WTC11 (cell line): ENCODE measurements around the gene HMCES. TPM values are rescaled to one million over a fixed set of nuclear protein-coding genes. Genes with fewer than 3 reads are reported as not detected.

Experiments
- ATAC-seq: fragments of 200-7000 bp; cut with Tn5 transposase; 2 replicates; pipeline ENCODE4 v1.10.0; 2021; ENCODE audit warnings: mild to moderate bottlenecking, moderate library complexity
- CTCF ChIA-PET: fragments of 300-600 bp; sonication (Branson Sonifier 250); formaldehyde crosslinking; loops from one replicate; lab custom pipeline; 2021; ENCODE audit warnings: antibody characterized with exemption; lab: Charles Lee
- POLR2A ChIA-PET: fragments of 350-600 bp; sonication (Branson Sonifier 250); formaldehyde crosslinking; loops from one replicate; lab custom pipeline; 2021; ENCODE audit warnings: antibody characterized with exemption; lab: Charles Lee
- DNase-seq: peaks from one replicate; pipeline ENCODE4 v3.0.0; 2021; ENCODE audit warnings: low spot score
- H3K27ac Mint-ChIP-seq: 2 replicates; pipeline ENCODE4 v1.8.0; 2021; ENCODE audit warnings: mixed read lengths
- H3K27me3 Mint-ChIP-seq: 2 replicates; pipeline ENCODE4 v1.8.0; 2021; ENCODE audit warnings: low read depth, mild to moderate bottlenecking, moderate library complexity, mixed read lengths
- H3K36me3 Mint-ChIP-seq: 2 replicates; pipeline ENCODE4 v1.8.0; 2021; ENCODE audit warnings: mixed read lengths
- H3K4me1 Mint-ChIP-seq: 2 replicates; pipeline ENCODE4 v1.8.0; 2022; ENCODE audit warnings: mixed read lengths
- H3K4me3 Mint-ChIP-seq: 2 replicates; pipeline ENCODE4 v1.8.0; 2021; ENCODE audit warnings: mild to moderate bottlenecking, moderate library complexity, mixed read lengths
- H3K9me3 Mint-ChIP-seq: 2 replicates; pipeline ENCODE4 v1.8.0; 2021; ENCODE audit warnings: mixed read lengths
- ARID4B ChIP-seq: sonication (generic); formaldehyde crosslinking; IDR thresholded peaks from 2 replicates; pipeline ENCODE4 v1.8.0; 2023; ENCODE audit warnings: missing genetic modification reagents, mild to moderate bottlenecking, borderline replicate concordance
- ATF2 ChIP-seq: sonication (generic); formaldehyde crosslinking; IDR thresholded peaks from 2 replicates; pipeline ENCODE4 v1.8.1; 2022; ENCODE audit warnings: low read depth, missing genetic modification reagents, borderline replicate concordance
- ATF3 ChIP-seq: sonication (generic); formaldehyde crosslinking; conservative IDR thresholded peaks from 2 replicates; pipeline ENCODE4 v1.8.1; 2022; ENCODE audit warnings: mild to moderate bottlenecking, missing genetic modification reagents
- CTCF ChIP-seq: fragments of 200-600 bp; IDR thresholded peaks from 2 replicates; pipeline ENCODE4 v1.8.0; 2022; ENCODE audit warnings: antibody characterized with exemption
- FOXK1 ChIP-seq: sonication (generic); formaldehyde crosslinking; IDR thresholded peaks from 2 replicates; pipeline ENCODE4 v1.8.0; 2022; ENCODE audit warnings: mild to moderate bottlenecking, moderate library complexity, missing genetic modification reagents
- GABPB1 ChIP-seq: sonication (generic); formaldehyde crosslinking; IDR thresholded peaks from 2 replicates; pipeline ENCODE4 v1.8.1; 2023; ENCODE audit warnings: mild to moderate bottlenecking, missing genetic modification reagents
- GRHL2 ChIP-seq: fragments of 250-450 bp; sonication (Bioruptor Pico); IDR thresholded peaks from 2 replicates; pipeline ENCODE4 v1.8.0; 2022; ENCODE audit warnings: mild to moderate bottlenecking, moderate library complexity; ENCODE audit not compliant: insufficient replicate concordance, severe bottlenecking
- MYBL2 ChIP-seq: sonication (generic); formaldehyde crosslinking; IDR thresholded peaks from 2 replicates; pipeline ENCODE4 v1.8.1; 2023; ENCODE audit warnings: mild to moderate bottlenecking, moderate library complexity, missing genetic modification reagents
- NFATC4 ChIP-seq: fragments of 250-450 bp; sonication (Bioruptor Pico); IDR thresholded peaks from 2 replicates; pipeline ENCODE4 v1.9.0; 2021; ENCODE audit warnings: mild to moderate bottlenecking
- NFYB ChIP-seq: sonication (generic); formaldehyde crosslinking; conservative IDR thresholded peaks from 2 replicates; pipeline ENCODE4 v1.8.0; 2022; ENCODE audit warnings: low read depth, missing genetic modification reagents
- NR1H2 ChIP-seq: sonication (generic); formaldehyde crosslinking; IDR thresholded peaks from 2 replicates; pipeline ENCODE4 v1.9.0; 2021; ENCODE audit warnings: mild to moderate bottlenecking, moderate library complexity, missing genetic modification reagents
- NR3C1 ChIP-seq: sonication (generic); formaldehyde crosslinking; conservative IDR thresholded peaks from 2 replicates; pipeline ENCODE4 v1.8.1; 2023; ENCODE audit warnings: low read depth, mild to moderate bottlenecking, missing genetic modification reagents
- OVOL2 ChIP-seq: fragments of 250-450 bp; sonication (Bioruptor Pico); IDR thresholded peaks from 2 replicates; pipeline ENCODE4 v1.9.0; 2021; ENCODE audit warnings: mild to moderate bottlenecking, borderline replicate concordance
- RELA ChIP-seq: sonication (generic); formaldehyde crosslinking; IDR thresholded peaks from 2 replicates; pipeline ENCODE4 v1.8.1; 2022; ENCODE audit warnings: missing genetic modification reagents, mild to moderate bottlenecking, borderline replicate concordance
- SMAD3 ChIP-seq: sonication (generic); formaldehyde crosslinking; IDR thresholded peaks from 2 replicates; pipeline ENCODE4 v1.8.0; 2022; ENCODE audit warnings: missing genetic modification reagents, mild to moderate bottlenecking, borderline replicate concordance
- ZNF121 ChIP-seq: sonication (generic); formaldehyde crosslinking; IDR thresholded peaks from 2 replicates; pipeline ENCODE4 v1.8.0; 2023; ENCODE audit warnings: missing genetic modification reagents
- ZNF671 ChIP-seq: fragments of 250-450 bp; sonication (Bioruptor Pico); IDR thresholded peaks from 2 replicates; pipeline ENCODE4 v1.8.0; 2021; ENCODE audit warnings: mild to moderate bottlenecking
- total RNA-seq: library from RNA; stranded (reverse); gene quantifications from 3 replicates; pipeline ENCODE4 v1.2.3, GENCODE V29; 2021
- TF ChIP-seq, protein P1 (sequence below): sonication (generic); formaldehyde crosslinking; IDR thresholded peaks from 2 replicates; pipeline ENCODE4 v1.8.1; 2023; ENCODE audit warnings: mild to moderate bottlenecking, moderate library complexity, missing genetic modification reagents
- TF ChIP-seq, protein P2 (sequence below): sonication (generic); formaldehyde crosslinking; IDR thresholded peaks from 2 replicates; pipeline ENCODE4 v1.8.0; 2022; ENCODE audit warnings: mild to moderate bottlenecking, missing genetic modification reagents

The HMCES gene
- total RNA-seq, 1 experiment from 2014 or later = 47.7 TPM

GRCh38 chr3:129249284-129250065, 29.2 kb upstream of the HMCES start, which contains the start of gene COPG1 (continued):
- no peak for TF ChIP-seq ATF2 (CRISPR knock-in tag)
- TF ChIP-seq, all 79 proteins: peak for 17

GRCh38 chr3:129252748-129253147, 25.9 kb upstream of the HMCES start:
- TF ChIP-seq GRHL2 (CRISPR knock-in tag) (no peak), OVOL2 (no peak), NR1H2 (no peak), NFATC4 (no peak), ATF3 (CRISPR knock-in tag) (no peak), GABPB1 (CRISPR knock-in tag) (no peak), RELA (CRISPR knock-in tag) (no peak)
- peaks cover 12% of the 10 kb centered on the region for H3K4me1 Mint-ChIP-seq
- CTCF ChIA-PET = interaction anchor here (0.6 kb wide), 1 partner anchor 99 kb away, joined by 5 read pairs; no protein-coding TSS in a partner anchor
- H3K27me3 Mint-ChIP-seq = no peaks in the 10 kb centered on the region
- DNase-seq (no peak), ATAC-seq (no peak)
- POLR2A ChIA-PET = no interaction called here
- peaks cover 61% of the 10 kb centered on the region for H3K36me3 Mint-ChIP-seq
- H3K9me3 Mint-ChIP-seq = no peaks in the 10 kb centered on the region
- no peak overlapping the region for H3K27ac Mint-ChIP-seq
- H3K4me3 Mint-ChIP-seq = no peak overlapping the region

DNA sequence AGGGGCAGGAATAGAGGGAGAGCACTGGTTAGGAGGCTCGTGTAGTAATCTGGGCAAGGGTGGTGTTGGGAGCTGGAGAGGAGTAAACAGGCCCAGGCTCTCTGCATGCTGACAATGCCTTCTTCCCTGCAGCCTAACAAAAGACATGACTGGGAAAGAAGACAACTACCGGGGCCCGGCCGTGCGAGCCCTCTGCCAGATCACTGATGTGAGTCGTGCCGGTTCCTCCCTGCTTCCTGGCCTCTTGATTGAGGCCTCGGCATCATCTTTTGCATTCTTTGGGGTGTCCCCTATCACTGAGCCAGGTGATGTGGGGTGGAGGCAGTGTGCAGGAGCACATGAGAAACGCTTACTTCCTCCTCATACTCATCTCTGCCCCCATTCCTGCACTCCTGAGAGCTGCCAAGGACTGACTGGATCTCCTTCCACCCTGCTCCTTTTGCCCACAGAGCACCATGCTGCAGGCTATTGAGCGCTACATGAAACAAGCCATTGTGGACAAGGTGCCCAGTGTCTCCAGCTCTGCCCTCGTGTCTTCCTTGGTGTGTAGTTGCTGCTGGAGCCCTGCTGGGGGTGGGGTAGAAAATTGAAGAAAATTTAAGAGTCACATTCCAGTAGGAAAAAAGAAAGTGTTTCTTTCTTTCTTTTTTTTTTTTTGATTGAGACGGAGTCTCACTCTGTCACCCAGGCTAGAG, 24.0 kb upstream of the HMCES start:
- CTCF ChIA-PET = interaction anchor here (0.9 to 1.2 kb wide), 2 partner anchors 9 to 284 kb away, joined by 3 read pairs; no protein-coding TSS in a partner anchor
- POLR2A ChIA-PET = no interaction called here
- TF ChIP-seq MYBL2 = no peak
- TF ChIP-seq SMAD3 (CRISPR knock-in tag) = no peak
- TF ChIP-seq, all 79 proteins: peak for 0
- H3K36me3 Mint-ChIP-seq = peaks cover 75% of the 10 kb centered on the region
- peaks cover 8% of the 10 kb centered on the region for H3K4me1 Mint-ChIP-seq
- no peak overlapping the region for H3K27ac Mint-ChIP-seq
- DNase-seq (no peak), ATAC-seq (no peak)
- no peaks in the 10 kb centered on the region for H3K27me3 Mint-ChIP-seq
- H3K4me3 Mint-ChIP-seq = no peak overlapping the region
- H3K9me3 Mint-ChIP-seq = no peaks in the 10 kb centered on the region

DNA sequence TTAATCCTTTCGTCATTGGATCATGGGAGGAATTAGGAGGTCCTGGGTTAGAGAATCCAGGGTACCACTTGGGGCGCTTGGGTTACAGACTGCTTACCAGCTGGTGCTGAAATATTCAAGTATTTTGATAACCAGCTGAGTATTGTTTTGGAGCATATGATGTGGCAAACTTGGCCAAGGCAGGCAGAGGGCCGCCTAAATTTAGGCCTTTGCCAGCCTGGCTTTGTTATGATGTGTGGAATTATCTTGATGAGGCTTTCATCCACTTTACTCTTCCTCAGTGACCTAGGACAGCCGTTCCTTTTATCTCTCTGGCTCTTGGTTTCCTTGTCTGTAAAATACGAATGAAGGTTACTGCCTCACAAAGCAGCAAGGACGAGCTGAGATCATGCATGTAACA, 22.4 kb upstream of the HMCES start:
- DNase-seq = no peak
- H3K4me1 Mint-ChIP-seq = no peaks in the 10 kb centered on the region
- no peaks in the 10 kb centered on the region for H3K27me3 Mint-ChIP-seq
- POLR2A ChIA-PET = no interaction called here
- CTCF ChIA-PET = interaction anchor here (0.8 kb wide), 1 partner anchor 94 kb away, joined by 3 read pairs; no protein-coding TSS in a partner anchor
- no peaks in the 10 kb centered on the region for H3K9me3 Mint-ChIP-seq
- ATAC-seq = no peak
- no peak overlapping the region for H3K4me3 Mint-ChIP-seq
- no peak overlapping the region for H3K27ac Mint-ChIP-seq
- peaks cover 88% of the 10 kb centered on the region for H3K36me3 Mint-ChIP-seq
- no peak for TF ChIP-seq ZNF671
- TF ChIP-seq NR3C1 (CRISPR knock-in tag) = no peak
- TF ChIP-seq NFATC4 = no peak
- no peak for TF ChIP-seq CTCF
- no peak for TF ChIP-seq ARID4B (CRISPR knock-in tag)
- TF ChIP-seq, protein P1, sequence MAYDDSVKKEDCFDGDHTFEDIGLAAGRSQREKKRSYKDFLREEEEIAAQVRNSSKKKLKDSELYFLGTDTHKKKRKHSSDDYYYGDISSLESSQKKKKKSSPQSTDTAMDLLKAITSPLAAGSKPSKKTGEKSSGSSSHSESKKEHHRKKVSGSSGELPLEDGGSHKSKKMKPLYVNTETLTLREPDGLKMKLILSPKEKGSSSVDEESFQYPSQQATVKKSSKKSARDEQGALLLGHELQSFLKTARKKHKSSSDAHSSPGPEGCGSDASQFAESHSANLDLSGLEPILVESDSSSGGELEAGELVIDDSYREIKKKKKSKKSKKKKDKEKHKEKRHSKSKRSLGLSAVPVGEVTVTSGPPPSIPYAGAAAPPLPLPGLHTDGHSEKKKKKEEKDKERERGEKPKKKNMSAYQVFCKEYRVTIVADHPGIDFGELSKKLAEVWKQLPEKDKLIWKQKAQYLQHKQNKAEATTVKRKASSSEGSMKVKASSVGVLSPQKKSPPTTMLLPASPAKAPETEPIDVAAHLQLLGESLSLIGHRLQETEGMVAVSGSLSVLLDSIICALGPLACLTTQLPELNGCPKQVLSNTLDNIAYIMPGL (CRISPR knock-in tag) = no peak
- TF ChIP-seq NFYB (CRISPR knock-in tag) = no peak
- no peak for TF ChIP-seq ZNF121 (CRISPR knock-in tag)
- TF ChIP-seq FOXK1 = no peak
- TF ChIP-seq, protein P2, sequence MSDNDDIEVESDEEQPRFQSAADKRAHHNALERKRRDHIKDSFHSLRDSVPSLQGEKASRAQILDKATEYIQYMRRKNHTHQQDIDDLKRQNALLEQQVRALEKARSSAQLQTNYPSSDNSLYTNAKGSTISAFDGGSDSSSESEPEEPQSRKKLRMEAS (CRISPR knock-in tag) = no peak
